Measurements from ENCODE around the gene UBL5.
"Not testable (repeated sequence)": the region's sequence is repeated elsewhere in the genome, so short reads cannot be mapped to it uniquely, and the experiment has no call there.

The UBL5 gene

GRCh38 chr19:9827289-9828238 lies at the start of gene UBL5:
Gene UBL5 (plus strand): TSS chr19:9827918. CDS start chr19:9828338, 420 bp downstream.
- peak; percentile 91 for DNase-seq (ENCODE audit: low spot score)

- DNase-seq (ENCODE audit: low spot score), result no peak
These were observed 45.4 kb upstream of the UBL5 start for GRCh38 chr19:9782338-9782737.

- not testable (repeated sequence) for DNase-seq (ENCODE audit: low spot score)
These were observed 43.6 kb upstream of the UBL5 start for GRCh38 chr19:9784163-9784496.

GRCh38 chr19:9785367-9786331 lies 42.1 kb upstream of the UBL5 start:
- peak; percentile 95 for DNase-seq (ENCODE audit: low spot score)

- no peak for DNase-seq (ENCODE audit: low spot score)
These were observed 41.4 kb upstream of the UBL5 start for GRCh38 chr19:9786342-9786741.

- DNase-seq (ENCODE audit: low spot score), result no peak
These were observed 40.9 kb upstream of the UBL5 start for GRCh38 chr19:9786819-9787218.

GRCh38 chr19:9788604-9789003 lies 39.1 kb upstream of the UBL5 start:
- DNase-seq (ENCODE audit: low spot score), result not testable (repeated sequence)

- no peak for DNase-seq (ENCODE audit: low spot score)
These were observed 38.7 kb upstream of the UBL5 start for GRCh38 chr19:9789066-9789465.

- DNase-seq (ENCODE audit: low spot score), result not testable (repeated sequence)
These were observed 38.1 kb upstream of the UBL5 start for GRCh38 chr19:9789579-9789978.

- DNase-seq (ENCODE audit: low spot score), result not testable (repeated sequence)
These were observed 36.7 kb upstream of the UBL5 start for GRCh38 chr19:9791073-9791367.

- DNase-seq (ENCODE audit: low spot score), result peak; percentile 92
These were observed 36.0 kb upstream of the UBL5 start for GRCh38 chr19:9791552-9792205.

GRCh38 chr19:9792206-9793070 lies 35.3 kb upstream of the UBL5 start:
- DNase-seq (ENCODE audit: low spot score), result peak; percentile 89

- peak; percentile 66 for DNase-seq (ENCODE audit: low spot score)
These were observed 34.6 kb upstream of the UBL5 start for GRCh38 chr19:9793071-9793591.

GRCh38 chr19:9796113-9796773 lies 31.5 kb upstream of the UBL5 start:
- peak; percentile 93 for DNase-seq (ENCODE audit: low spot score)

- no peak for DNase-seq (ENCODE audit: low spot score)
These were observed 29.8 kb upstream of the UBL5 start for GRCh38 chr19:9797871-9798270.

GRCh38 chr19:9799162-9799561 lies 28.6 kb upstream of the UBL5 start:
- no peak for DNase-seq (ENCODE audit: low spot score)

- DNase-seq (ENCODE audit: low spot score), result no peak
These were observed 25.7 kb upstream of the UBL5 start for GRCh38 chr19:9801976-9802375.

GRCh38 chr19:9806803-9807202 lies 20.9 kb upstream of the UBL5 start:
- DNase-seq (ENCODE audit: low spot score), result no peak

GRCh38 chr19:9808855-9809824 lies 18.6 kb upstream of the UBL5 start:
- DNase-seq (ENCODE audit: low spot score), result peak; percentile 31

All from CD4-positive, alpha-beta T cell treated with Interleukin-15 for 4 hours (primary cell).